ENCODE data around the gene AGMAT. TPM values are rescaled to one million over a fixed set of nuclear protein-coding genes. Genes with fewer than 3 reads are reported as not detected.

The AGMAT gene
- total and polyA plus RNA-seq, 2 of the 13 experiments (the other 11 are each of a cell fraction or from before 2014, with no cell fraction given), result 59.1 to 174 TPM

GRCh38 chr1:15603050-15603965 is 18.5 kb upstream of the AGMAT start (continued):
- peak; percentile 29; the same call in 1 of the 2 replicates for TF ChIP-seq RCOR2 (CRISPR knock-in tag; IDR thresholded peaks at IDR 0.05)
- peak; percentile 37 for TF ChIP-seq ZNF619 (CRISPR knock-in tag; IDR thresholded peaks at IDR 0.05)
- TF ChIP-seq ZNF235 (CRISPR knock-in tag; IDR thresholded peaks at IDR 0.05; ENCODE audit: borderline replicate concordance), result no peak
- peak; percentile 6 for TF ChIP-seq ATF3 (CRISPR knock-in tag; IDR thresholded peaks at IDR 0.05)
- TF ChIP-seq ZBTB21 (CRISPR knock-in tag; IDR thresholded peaks at IDR 0.05), result 0 out of 2 replicates have a peak, but pooled peaks have one; percentile 42
- TF ChIP-seq KAT8 (CRISPR knock-in tag; IDR thresholded peaks at IDR 0.05), result peak; percentile 88; the same call in 1 of the 2 replicates
- 0 out of 2 replicates have a peak, but pooled peaks have one; percentile 45 for TF ChIP-seq MIER2 (CRISPR knock-in tag; IDR thresholded peaks at IDR 0.05)
- peak; percentile 47; the same call in 1 of the 2 replicates for TF ChIP-seq NCOA1 (CRISPR knock-in tag; IDR thresholded peaks at IDR 0.05)
- peak; percentile 82; the same call in 1 of the 2 replicates for TF ChIP-seq KDM5B (CRISPR knock-in tag; IDR thresholded peaks at IDR 0.05; ENCODE audit: borderline replicate concordance)
- TF ChIP-seq ZNF44 (CRISPR knock-in tag; IDR thresholded peaks at IDR 0.05), result peak; percentile 64; the same call in 1 of the 2 replicates
- TF ChIP-seq BORCS8-MEF2B (CRISPR knock-in tag; IDR thresholded peaks at IDR 0.05), result peak; percentile 93
- TF ChIP-seq TCF12 (IDR thresholded peaks at IDR 0.05), result no peak
- no peak for TF ChIP-seq TCF12 (CRISPR knock-in tag; IDR thresholded peaks at IDR 0.05)
- TF ChIP-seq SMYD3 (CRISPR knock-in tag; IDR thresholded peaks at IDR 0.05), result peak; percentile 89; the same call in 1 of the 2 replicates
- TF ChIP-seq MZF1 (CRISPR knock-in tag; IDR thresholded peaks at IDR 0.05; ENCODE audit: borderline replicate concordance), result no peak
- TF ChIP-seq WIZ (CRISPR knock-in tag; IDR thresholded peaks at IDR 0.05), result peak; percentile 40; the same call in 1 of the 2 replicates
- TF ChIP-seq PHF20 (CRISPR knock-in tag; IDR thresholded peaks at IDR 0.05), result peak; percentile 36; the same call in 1 of the 2 replicates
- peak; percentile 93 for TF ChIP-seq ZNF546 (CRISPR knock-in tag; conservative IDR thresholded peaks at IDR 0.05)
- TF ChIP-seq FIP1L1 (IDR thresholded peaks at IDR 0.05; ENCODE audit: borderline replicate concordance, insufficient read depth, low read depth, low read length), result 0 out of 2 replicates have a peak, but pooled peaks have one; percentile 11
- TF ChIP-seq ZNF776 (CRISPR knock-in tag; IDR thresholded peaks at IDR 0.05), result peak; percentile 19; the same call in 1 of the 2 replicates
- TF ChIP-seq ELK4 (CRISPR knock-in tag; IDR thresholded peaks at IDR 0.05; ENCODE audit: borderline replicate concordance), result no peak
- peak; percentile 78 for TF ChIP-seq ZNF772 (CRISPR knock-in tag; IDR thresholded peaks at IDR 0.05)
- TF ChIP-seq ZNF282 (IDR thresholded peaks at IDR 0.05; ENCODE audit: partially characterized antibody), result no peak
- peak; percentile 99 for TF ChIP-seq MYPOP (CRISPR knock-in tag; IDR thresholded peaks at IDR 0.05)
- peak; percentile 51; the same call in 1 of the 2 replicates for TF ChIP-seq ZNF770 (CRISPR knock-in tag; IDR thresholded peaks at IDR 0.05)
- TF ChIP-seq POLR2G (IDR thresholded peaks at IDR 0.05; ENCODE audit: low read depth, low read length), result peak; percentile 73
